Stimulated activated CD8-positive, alpha-beta memory T cell treated with anti-CD3 and anti-CD28 coated beads, Interleukin-12 subunit alpha, Interleukin-12 subunit beta, amount 100 ng/mL, for 4 hours (primary cell): Measurements from ENCODE around the gene CLIP3.
"Not testable (repeated sequence)": the region's sequence is repeated elsewhere in the genome, so short reads cannot be mapped to it uniquely, and the experiment has no call there.

Experiments used
- DNase-seq: peaks from one replicate; pipeline ENCODE4 v3.0.0-alpha.2; 2020; ENCODE audit warnings: low read depth

The CLIP3 gene, protein sequence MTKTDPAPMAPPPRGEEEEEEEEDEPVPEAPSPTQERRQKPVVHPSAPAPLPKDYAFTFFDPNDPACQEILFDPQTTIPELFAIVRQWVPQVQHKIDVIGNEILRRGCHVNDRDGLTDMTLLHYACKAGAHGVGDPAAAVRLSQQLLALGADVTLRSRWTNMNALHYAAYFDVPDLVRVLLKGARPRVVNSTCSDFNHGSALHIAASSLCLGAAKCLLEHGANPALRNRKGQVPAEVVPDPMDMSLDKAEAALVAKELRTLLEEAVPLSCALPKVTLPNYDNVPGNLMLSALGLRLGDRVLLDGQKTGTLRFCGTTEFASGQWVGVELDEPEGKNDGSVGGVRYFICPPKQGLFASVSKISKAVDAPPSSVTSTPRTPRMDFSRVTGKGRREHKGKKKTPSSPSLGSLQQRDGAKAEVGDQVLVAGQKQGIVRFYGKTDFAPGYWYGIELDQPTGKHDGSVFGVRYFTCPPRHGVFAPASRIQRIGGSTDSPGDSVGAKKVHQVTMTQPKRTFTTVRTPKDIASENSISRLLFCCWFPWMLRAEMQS

DNA sequence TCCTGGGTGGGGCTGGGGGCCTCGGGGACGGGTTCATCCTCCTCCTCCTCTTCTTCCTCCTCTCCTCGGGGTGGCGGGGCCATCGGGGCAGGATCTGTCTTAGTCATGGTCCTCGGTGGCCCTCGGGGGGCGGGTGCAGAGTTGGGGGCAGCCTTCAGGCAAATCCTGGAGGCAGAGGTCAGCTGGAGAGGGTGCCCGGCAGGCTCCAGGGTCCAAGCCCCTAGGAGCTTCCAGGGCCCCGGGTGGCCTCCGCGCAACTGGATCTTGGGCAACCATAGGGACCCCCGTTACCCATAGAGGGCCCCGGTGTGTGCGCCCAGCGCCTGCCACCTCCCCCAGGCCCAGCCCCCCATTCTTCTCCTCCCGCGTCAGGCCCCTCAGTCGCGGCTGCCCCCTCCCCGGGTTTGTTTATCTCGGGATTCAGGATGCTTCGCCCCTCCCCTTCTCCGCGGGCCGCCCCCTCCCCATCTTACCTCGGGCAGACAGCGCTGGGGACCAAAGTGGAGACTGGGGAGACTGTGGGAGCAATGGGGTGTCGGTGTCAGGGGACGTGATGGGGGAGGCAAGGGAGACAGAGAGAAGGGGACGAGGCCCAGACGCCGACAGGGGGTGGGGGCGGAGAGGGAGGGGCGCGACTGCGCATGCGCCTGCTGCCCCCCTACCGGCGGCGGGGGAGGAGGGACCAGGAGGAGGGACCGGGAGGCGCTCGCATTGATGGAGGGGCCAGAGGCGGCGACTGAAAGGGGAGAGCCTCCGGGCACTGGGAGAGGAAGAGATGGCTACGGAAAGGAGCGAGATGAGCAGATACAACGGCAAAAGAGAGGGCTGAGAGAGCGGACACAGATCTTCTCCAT lies at the start of gene CLIP3:
CLIP3 (minus strand) TSS at position 623 of the 854 bp plus-strand sequence; CDS start at position 107, 516 bp downstream.
- DNase-seq: peak; percentile 45

DNA sequence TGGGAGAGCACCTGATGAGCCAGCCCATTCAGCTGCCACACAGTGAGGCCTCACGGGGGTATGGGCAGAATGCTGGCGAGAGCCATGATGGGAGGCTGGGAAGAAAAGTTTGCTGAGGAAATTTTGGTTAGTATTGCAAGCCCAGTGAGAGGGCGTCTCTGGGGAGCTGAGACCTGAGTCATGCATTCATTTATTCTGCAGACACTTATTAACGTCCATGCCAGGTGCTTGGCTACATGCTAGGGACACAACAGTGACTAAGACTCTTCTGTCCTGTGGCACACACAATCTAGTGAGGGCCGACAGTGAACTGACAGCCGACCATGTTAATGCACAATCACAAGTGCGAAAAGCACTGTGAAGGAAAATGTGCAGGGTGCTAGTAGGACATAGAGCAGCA lies 49.2 kb upstream of the CLIP3 start:
- no peak for DNase-seq

- DNase-seq: no peak
Measured at GRCh38 chr19:36081385-36081784, 48.7 kb upstream of the CLIP3 start.

DNA sequence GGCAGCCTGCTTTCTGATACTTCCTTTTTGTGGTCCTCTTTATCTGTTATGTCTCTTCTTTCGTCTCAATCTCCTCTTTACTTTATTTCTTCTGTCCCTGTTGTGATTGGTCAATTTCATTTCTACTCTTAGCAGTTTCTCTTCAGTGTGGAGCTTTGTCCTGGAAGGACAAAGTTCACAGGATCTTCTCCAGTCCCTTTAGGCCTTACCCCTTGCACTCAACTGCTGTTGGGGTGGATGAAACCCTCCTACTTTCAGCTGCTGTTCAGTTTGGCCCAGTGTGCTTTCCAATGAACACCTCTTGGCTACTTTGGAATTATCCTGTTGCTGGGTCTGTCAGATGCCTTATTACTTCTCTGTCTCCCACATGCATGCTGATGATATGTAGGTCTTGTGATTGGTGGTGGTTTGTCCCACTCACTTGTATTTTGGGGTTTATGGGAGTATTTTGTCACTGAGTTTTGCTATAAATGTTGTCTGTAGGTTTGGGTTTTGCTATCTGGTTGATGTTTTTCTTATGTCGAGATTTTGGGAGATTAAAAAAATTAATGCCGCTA lies 46.8 kb upstream of the CLIP3 start:
- DNase-seq: no peak

DNA sequence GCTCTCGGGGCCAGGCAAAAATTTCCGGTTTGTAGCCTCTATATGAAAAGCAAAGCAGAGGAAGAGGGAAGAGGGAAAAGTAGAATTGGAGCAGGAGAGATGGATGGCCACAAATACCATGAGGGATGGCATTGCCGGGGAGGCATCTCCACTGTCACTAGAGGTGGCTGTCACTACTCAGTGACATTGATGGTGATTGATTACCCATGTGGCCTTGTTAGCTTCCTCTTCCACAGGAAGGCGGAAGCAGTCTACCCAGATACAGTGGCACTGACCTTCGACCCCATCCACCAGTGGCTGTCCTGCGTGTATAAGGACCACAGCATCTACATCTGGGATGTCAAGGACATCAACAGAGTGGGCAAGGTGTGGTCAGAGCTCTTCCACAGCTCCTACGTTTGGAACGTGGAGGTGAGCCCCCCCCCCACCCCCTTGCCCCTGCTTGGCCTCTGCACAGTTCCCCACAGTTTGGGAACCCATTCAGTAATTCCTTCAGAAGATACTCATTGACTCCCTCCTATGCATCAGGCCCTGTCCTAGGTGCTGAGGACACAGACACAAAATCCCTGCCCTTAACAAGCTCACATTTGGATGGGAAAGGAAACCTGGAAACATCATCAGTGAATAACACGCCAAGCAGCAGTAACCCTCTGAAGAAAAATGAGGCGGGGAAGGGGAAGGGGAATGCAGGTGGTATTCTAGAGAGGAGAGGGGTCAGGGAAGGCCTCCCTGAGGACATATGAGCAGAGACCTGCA lies 40.6 kb upstream of the CLIP3 start:
- DNase-seq: no peak

DNA sequence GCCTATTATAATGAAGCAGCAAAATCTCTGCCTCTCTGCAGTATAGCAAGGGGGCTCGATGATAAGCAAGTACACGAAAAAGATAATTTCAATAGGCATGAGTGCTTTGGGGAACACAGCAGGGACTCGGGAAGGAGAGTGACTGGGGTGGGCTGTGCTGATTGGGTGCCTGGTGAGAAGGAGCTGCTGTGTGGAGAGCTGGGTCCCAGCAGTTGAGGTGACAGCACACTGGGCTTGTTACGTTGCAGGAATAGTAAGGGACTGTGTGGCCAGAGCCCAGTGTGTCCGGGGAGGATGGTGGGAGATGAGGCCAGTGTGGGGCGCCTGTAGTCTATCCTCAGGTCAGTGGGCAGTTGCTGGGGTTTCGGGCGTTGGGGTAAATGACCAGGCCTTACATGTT lies 39.4 kb upstream of the CLIP3 start:
- DNase-seq: no peak

DNA sequence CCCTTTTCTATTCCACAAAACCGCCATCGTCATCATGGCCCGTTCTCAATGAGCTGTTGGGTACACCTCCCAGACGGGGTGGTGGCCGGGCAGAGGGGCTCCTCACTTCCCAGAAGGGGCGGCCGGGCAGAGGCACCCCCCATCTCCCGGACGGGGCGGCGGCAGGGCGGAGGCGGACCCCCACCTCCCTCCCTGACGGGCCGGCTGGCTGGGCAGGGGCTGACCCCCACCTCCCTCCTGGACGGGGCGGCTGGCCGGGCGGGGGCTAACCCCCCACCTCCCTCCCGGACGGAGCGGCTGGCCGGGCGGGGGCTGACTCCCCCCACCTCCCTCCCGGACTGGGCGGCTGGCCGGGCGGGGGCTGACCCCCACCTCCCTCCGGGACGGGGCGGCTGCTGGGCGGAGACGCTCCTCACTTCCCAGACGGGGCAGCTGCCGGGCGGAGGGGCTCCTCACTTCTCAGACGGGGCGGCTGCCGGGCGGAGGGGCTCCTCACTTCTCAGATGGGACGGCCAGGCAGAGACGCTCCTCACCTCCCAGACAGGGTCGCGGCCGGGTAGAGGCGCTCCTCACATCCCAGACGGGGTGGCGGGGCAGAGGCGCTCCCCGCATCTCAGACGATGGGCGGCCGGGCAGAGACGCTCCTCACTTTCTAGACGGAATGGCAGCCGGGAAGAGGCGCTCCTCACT lies 36.3 kb upstream of the CLIP3 start:
- DNase-seq: not testable (repeated sequence)

GRCh38 chr19:36067681-36068080 lies 35.0 kb upstream of the CLIP3 start:
- DNase-seq: no peak

GRCh38 chr19:36064826-36065225 lies 32.2 kb upstream of the CLIP3 start:
- no peak for DNase-seq

DNA sequence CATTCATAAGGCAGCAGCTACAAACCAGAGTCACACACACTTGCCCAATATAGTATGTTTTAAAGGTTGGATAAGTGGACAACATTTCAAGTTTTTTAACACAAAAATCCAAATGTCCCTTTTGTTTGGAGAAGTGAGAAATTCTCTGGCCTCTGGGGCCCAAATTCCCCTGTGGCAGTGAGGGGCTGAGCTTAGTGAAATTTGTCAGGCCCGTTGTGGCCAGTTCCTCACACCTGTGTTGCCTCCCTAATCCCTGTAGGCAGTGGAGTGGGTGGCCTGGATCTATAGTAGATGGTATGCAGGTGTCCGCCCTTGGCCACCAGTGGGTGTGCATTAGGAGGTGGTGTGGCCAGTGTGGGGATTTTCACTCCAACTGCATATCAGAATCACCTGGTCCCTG lies 28.7 kb upstream of the CLIP3 start:
- no peak for DNase-seq

DNA sequence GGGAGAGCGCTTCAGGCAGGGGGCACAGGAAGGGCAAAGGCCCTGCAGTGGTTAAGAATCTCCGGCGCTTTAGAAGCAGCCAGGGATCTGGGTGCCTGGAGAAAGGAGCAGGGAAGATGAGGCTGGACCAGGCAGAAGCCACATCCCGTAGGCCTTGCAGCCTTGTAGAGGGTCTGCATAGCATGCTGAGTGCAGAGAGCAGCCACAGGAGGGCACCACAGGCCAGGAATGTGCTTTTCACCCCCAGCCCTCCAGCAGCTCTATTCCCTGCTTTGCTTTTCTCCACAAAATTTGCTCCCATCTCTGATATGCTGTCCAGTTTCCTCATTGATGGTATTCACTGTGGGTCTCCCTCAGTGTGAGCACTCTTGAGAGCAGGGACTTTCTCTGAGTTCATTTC lies 27.8 kb upstream of the CLIP3 start:
- no peak for DNase-seq

- no peak for DNase-seq
Measured at GRCh38 chr19:36059180-36059910, 26.7 kb upstream of the CLIP3 start.

GRCh38 chr19:36058481-36059179 lies 26.0 kb upstream of the CLIP3 start:
- DNase-seq: no peak

DNA sequence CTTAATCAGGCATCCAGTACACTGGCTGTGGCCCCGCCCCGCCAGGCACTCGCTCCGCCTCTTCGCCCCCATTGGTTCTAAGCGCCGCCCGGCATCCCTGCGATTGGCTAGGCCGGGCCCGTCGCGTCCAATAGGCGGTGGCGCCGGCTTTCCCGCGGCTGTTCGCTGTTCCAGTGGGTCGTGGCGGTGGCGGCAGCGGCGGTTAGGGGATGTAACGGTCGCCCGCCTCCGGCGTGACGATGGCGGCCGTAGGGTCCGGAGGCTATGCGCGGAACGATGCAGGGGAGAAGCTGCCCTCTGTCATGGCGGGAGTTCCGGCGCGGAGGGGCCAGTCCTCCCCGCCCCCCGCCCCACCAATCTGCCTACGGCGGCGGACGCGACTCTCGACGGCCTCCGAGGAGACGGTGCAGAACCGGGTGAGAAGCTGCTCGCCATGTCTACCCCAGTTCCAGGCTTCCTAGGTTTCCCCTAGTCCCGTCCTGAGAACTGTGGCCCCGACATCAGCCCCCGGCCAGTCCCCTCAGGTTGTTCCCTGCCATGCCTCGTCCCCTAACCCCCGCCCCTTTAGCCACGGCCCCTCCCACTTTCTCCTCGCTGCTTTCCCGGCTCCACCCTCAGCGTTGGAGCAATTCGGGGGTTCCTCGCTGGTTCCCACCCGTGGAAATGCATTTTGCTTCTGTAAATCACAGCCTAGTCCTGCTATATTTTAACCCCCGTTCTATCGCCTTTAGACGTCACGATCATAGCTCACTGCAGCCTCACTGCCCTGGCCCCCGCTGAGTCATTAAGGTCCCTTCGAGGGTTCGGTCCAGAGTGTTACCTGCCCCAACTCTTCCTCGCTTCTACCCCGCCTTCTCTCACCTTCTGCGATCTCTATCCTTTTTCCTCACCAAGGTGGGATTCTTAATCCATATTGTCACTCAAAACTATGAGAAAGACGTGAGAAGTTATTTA lies 22.3 kb upstream of the CLIP3 start, which contains the start of gene WDR62:
WDR62 (plus strand) TSS at position 165 of the 954 bp plus-strand sequence; CDS start at position 240, 75 bp downstream.
- DNase-seq: peak; percentile 90

DNA sequence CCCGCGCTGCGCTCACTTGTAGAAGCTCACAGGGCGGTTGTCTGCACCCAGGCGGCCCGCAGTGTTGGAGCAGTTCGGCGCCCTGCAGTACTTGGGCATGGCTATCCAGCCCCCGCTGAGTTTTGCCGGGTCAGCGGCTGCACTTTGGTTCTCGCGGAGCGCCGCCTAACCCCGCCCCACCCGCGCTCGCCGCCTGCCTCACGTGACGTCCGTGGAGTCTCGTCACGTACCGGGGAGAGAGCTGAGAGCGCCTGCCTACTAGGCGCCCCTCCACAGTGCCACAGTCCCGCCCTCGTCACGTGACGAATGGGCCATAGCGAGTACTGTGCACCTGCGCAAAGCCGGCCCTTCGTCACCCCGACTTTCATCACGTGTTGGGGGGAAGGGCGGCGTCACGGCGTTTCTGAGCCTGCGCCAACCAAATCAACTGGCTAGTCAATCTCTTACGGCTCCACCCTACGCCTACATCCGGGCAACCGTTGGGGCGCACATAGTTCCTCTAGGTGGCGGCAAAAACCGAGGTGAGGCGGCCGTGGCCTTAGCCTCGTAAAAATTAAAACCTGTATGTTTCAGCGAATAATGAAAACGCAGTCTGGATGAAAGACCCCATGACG lies 21.6 kb upstream of the CLIP3 start, which contains the start of gene THAP8:
THAP8 (minus strand) TSS at position 167 of the 614 bp plus-strand sequence; CDS start at position 99, 68 bp downstream.
- DNase-seq: peak; percentile 100

- DNase-seq: no peak
Measured at GRCh38 chr19:36051637-36052036, 19.0 kb upstream of the CLIP3 start.

GRCh38 chr19:36051236-36051635 lies 18.6 kb upstream of the CLIP3 start:
- no peak for DNase-seq
